ENCODE data around the gene PRKAB2. TPM values are rescaled to one million over a fixed set of nuclear protein-coding genes. Genes with fewer than 3 reads are reported as not detected.

PRKAB2 gene
- total RNA-seq, 2 donors from 2014 or later, result 13.4 to 22.6 TPM

DNA sequence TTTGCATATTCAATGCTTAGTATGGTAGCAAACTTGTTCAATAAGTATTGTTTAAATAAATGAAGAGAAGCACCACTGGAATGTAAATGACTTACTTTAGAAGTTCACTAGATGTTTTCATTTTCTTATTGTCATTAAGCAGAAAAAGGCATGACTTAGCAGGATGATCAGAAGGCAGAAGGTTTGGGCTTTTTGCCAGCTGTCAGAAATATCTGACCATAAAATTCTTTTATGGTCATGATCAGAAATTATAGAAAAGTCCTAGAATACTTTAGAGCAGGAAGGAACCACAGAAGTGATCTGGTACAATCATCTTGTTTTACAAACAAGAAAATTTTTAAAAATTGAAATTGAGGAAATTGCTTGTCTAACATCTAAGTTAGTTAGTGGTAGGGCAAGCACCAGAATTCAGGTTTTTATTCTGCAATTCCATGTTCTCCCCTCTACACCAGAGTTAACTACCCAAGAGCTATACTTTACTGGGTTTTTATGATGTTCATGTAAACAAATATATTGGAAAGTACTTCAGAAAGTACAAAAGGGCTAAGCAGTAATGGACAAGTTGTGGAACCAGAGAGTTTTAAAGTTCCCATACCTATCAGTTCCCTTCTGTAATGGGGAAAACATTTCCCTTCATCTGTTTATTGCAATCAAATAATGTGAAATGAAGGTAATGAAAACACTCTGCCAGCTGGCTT lies 42.7 kb upstream of the PRKAB2 start:
- Histone ChIP-seq H3K9me3 (no peaks in the 10 kb centered on the region), H3K4me1 (peaks cover 0 to 6% of the 10 kb centered on the region in 2 donors), H3K27ac (no peak overlapping the region), H3K4me3 (no peak overlapping the region), H3K36me3 (no peaks in the 10 kb centered on the region), H3K27me3 (no peaks in the 10 kb centered on the region)
- TF ChIP-seq, protein P1, sequence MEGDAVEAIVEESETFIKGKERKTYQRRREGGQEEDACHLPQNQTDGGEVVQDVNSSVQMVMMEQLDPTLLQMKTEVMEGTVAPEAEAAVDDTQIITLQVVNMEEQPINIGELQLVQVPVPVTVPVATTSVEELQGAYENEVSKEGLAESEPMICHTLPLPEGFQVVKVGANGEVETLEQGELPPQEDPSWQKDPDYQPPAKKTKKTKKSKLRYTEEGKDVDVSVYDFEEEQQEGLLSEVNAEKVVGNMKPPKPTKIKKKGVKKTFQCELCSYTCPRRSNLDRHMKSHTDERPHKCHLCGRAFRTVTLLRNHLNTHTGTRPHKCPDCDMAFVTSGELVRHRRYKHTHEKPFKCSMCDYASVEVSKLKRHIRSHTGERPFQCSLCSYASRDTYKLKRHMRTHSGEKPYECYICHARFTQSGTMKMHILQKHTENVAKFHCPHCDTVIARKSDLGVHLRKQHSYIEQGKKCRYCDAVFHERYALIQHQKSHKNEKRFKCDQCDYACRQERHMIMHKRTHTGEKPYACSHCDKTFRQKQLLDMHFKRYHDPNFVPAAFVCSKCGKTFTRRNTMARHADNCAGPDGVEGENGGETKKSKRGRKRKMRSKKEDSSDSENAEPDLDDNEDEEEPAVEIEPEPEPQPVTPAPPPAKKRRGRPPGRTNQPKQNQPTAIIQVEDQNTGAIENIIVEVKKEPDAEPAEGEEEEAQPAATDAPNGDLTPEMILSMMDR (IDR thresholded peaks at IDR 0.05), result no peak
- DNase-seq (ENCODE audit: low spot score), result no peak

DNA sequence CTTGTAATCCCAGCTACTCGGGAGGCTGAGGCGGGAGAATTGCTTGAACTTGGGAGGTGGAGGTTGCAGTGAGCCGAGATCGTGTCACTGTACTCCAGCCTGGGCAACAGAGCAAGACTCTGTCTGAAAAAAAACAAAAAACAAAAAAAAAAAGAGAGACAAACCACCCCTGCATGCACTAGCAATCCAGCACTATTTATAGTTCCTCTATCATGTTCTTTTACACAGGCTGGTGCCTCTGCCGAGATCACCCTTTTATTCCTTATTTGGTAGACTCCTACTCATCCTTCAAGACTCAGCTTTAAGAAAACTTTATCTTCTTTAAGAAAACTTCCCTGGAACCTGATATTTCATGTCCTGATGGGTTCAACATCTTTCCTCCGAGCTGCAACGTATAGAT lies 42.1 kb upstream of the PRKAB2 start:
- Histone ChIP-seq H3K27me3 (no peaks in the 10 kb centered on the region), H3K36me3 (no peaks in the 10 kb centered on the region), H3K27ac (no peak overlapping the region), H3K9me3 (no peaks in the 10 kb centered on the region), H3K4me1 (peaks cover 0 to 6% of the 10 kb centered on the region in 2 donors), H3K4me3 (no peak overlapping the region)
- no peak for DNase-seq (ENCODE audit: low spot score)
- TF ChIP-seq, protein P1 (IDR thresholded peaks at IDR 0.05), result no peak

DNA sequence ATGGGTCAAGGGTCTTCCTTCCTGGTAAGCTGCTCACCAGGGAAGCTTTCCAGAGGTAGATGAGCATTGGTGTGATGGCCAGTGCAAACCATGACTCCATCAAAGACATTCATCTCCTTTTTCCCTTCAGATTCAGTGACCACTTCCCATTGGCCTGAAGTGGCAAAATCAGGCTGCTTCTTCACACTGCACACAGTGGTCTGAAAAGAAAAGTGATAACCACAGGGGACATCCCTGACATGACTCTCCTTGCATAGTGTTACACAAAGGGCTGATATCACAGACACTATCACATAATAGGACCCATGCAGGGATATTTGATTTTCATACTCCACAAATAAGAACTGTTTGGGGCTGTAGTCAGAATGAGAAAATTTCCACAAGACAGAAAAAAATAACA lies 41.0 kb upstream of the PRKAB2 start:
- Histone ChIP-seq H3K9me3 (no peaks in the 10 kb centered on the region), H3K4me3 (no peak overlapping the region), H3K27ac (no peak overlapping the region), H3K27me3 (no peaks in the 10 kb centered on the region), H3K36me3 (no peaks in the 10 kb centered on the region), H3K4me1 (peaks cover 0 to 6% of the 10 kb centered on the region in 2 donors)
- TF ChIP-seq, protein P1 (IDR thresholded peaks at IDR 0.05), result no peak
- no peak for DNase-seq (ENCODE audit: low spot score)

DNA sequence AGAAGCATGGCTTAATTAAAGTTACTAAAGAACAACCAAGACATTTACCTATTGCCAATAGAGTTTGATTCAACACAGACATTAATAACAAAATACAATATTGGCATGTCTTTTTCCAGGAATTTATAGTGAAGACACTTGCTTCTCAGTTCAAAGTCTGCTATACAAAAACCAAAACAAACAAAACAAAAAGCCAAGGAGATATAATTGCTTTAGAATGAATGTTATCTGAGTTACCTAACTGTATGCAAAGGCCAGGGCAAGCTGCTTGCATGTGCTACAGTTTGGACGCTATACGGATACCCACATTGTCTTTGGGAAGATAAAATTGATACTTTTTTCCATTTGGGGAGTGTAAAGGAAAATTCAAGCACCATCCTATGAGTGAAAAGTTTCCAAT lies 39.3 kb upstream of the PRKAB2 start:
- Histone ChIP-seq H3K36me3 (no peaks in the 10 kb centered on the region), H3K27ac (no peak overlapping the region), H3K4me3 (no peak overlapping the region), H3K27me3 (no peaks in the 10 kb centered on the region), H3K4me1 (peaks cover 0 to 6% of the 10 kb centered on the region in 2 donors), H3K9me3 (no peaks in the 10 kb centered on the region)
- TF ChIP-seq, protein P1 (IDR thresholded peaks at IDR 0.05), result no peak
- no peak for DNase-seq (ENCODE audit: low spot score)

DNA sequence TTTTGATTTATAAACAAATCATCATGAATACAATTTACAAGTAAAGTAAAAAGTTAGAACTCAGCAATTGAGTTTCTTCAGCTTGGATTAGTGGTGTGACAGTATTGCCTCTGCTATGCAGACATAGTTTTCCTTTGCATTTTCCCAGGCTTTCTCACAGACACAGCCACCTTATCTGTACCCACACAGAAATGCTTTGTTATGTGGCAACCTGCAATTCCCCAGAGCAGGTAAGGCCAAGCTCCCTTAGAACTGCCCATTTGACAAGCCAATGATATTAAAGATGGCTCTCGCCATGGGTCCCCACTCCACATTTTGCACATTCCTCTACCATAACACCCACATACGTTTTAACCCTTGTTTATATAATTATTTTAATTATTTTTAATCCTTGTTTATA lies 38.7 kb upstream of the PRKAB2 start:
- peaks cover 0 to 6% of the 10 kb centered on the region in 2 donors for H3K4me1 ChIP-seq
- no peaks in the 10 kb centered on the region for H3K27me3 ChIP-seq
- TF ChIP-seq, protein P1 (IDR thresholded peaks at IDR 0.05), result no peak
- no peak overlapping the region for H3K27ac ChIP-seq
- H3K9me3 ChIP-seq, result no peaks in the 10 kb centered on the region
- H3K4me3 ChIP-seq, result no peak overlapping the region
- H3K36me3 ChIP-seq, result no peaks in the 10 kb centered on the region
- no peak for DNase-seq (ENCODE audit: low spot score)

All from right atrium auricular region (tissue), 2 donors.